HPDE6-E6E7 (cell line): ENCODE data around the gene EBP.

ENCODE experiments used
- DNase-seq: peaks from one replicate; pipeline ENCODE4 v3.0.0; 2011; ENCODE audit warnings: missing footprints; ENCODE audit errors: extremely low spot score

Gene EBP

GRCh38 chrX:48576108-48576507, 54.5 kb downstream of the EBP start:
- DNase-seq = no peak
